HG02610 (cell line): ENCODE results near the gene ATP6V1C2.

Source experiments
- ATAC-seq: cut with Tn5 transposase; IDR thresholded peaks from one replicate; pipeline ENCODE4 v1.9.1; 2021; ENCODE audit warnings: mild to moderate bottlenecking, moderate library complexity; ENCODE audit not compliant: unreplicated experiment

Gene ATP6V1C2

DNA sequence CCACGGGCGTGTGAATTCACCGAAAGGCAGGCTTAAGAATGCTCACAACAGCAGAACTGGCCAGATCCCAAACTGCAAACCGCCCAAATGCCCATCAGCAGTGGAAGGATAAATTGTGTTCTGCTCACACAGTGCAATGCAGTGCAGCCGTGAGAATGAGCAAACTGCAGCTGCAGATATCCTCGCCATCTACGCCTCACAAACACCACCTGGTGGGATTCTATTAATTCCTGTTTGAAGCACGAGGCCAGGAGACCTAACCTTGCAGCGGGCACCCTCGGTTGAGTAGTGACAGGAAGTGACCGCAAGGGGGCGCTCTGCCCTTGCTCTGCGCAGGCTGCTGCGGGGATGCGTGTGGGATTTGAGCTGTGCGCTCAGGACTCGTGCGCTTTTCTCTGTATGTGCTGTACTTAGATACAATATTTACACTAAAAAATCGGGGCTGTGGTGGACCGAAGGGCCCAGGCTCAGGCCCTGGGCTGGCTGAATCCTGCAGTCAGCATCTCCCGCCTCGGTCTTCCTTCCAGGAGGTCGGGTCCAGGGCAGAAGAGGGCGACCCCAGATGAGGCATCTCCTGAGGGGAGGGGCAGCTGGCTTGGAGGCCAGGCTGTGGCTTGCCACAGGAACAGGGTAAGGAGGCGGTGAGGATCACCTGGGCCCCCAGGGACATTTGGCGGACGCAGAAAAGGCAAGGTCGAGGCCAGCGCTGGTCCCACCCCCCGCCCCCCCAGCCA lies 110.9 kb downstream of the ATP6V1C2 start:
- ATAC-seq, result peak; percentile 63

DNA sequence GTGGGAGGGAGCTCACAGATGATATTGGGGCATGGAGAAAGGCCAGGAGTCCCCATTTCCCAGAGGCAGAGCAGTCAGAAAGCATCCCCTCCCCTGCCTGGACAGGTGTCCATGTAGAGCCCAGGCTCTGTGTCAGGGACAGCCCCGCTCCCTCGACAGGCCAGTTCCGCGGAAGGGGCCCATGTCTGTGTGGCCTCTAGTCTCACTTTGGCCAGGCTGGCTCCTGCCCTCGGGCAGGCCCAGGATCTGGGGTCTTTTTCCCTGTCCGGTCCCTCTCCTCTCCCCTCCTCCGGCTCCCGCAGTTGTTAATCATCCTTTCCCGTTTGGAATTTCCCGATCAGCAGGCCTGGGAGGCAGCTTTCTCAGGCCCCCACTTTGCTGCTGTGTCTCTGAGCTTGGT lies 111.6 kb downstream of the ATP6V1C2 start:
- no peak for ATAC-seq

DNA sequence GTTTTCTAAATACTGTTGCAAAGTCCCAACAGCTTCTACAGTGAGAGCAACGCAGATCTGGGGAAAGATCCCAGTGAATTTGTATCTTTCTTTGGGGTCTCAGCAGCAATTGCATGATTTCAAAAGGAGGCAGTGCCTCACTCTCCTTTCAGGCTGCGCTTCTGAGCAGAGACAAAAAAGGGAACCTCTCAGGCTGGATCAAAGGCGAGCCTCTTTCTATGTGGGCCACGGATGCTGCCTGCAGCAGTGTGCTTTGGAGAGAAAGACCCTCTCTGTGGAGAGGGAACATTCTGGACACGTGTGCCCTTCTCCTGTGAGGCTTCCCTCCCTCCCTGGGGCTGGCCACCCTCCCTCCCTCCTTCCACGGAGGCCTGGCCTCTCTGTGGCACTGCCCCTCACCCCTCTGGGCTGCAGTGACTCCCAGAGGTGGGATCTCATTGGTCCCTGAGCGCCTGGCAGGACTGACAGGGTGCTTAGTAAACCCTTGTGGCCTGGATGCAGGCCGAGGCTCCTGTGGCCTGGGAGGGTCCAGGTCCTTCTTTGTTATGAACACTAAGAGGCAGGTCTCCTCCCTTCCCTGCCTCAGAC lies 112.7 kb downstream of the ATP6V1C2 start:
- no peak for ATAC-seq
